OCI-LY7 (cell line): Measurements from ENCODE around the gene TRAM2. TPM values are rescaled to one million over a fixed set of nuclear protein-coding genes. Genes with fewer than 3 reads are reported as not detected.

Experiments used
- BruUV-seq: library from RNA; stranded (reverse); fragments of 400-500 nt; replicated peaks from 2 replicates; lab custom pipeline; 2021; lab: Mats Ljungman, UMichigan
- CTCF ChIA-PET: fragments of 300-600 bp; sonication (Branson Sonifier 250); formaldehyde crosslinking; loops from one replicate; lab custom pipeline; 2022; ENCODE audit warnings: antibody characterized with exemption; ENCODE audit not compliant: unreplicated experiment; lab: Charles Lee
- POLR2A ChIA-PET: fragments of 300-600 bp; sonication (Branson Sonifier 250); formaldehyde crosslinking; loops from one replicate; lab custom pipeline; 2022; ENCODE audit warnings: antibody characterized with exemption; lab: Charles Lee
- DNase-seq: peaks from one replicate; pipeline ENCODE4 v3.0.0-alpha.2; 2015; ENCODE audit warnings: low spot score
- H2AFZ ChIP-seq: fragments of 200-600 bp; sonication (generic), shearing (Covaris generic); 2 replicates; pipeline ENCODE4 v1.6.1; 2014; ENCODE audit warnings: mild to moderate bottlenecking, antibody characterized with exemption, low read length, moderate library complexity
- H3K27ac ChIP-seq: fragments of 200-600 bp; sonication (generic); 2 replicates; pipeline ENCODE4 v1.5.1; 2014; ENCODE audit warnings: mixed run types, low read depth, mild to moderate bottlenecking, moderate library complexity, low read length, inconsistent platforms; ENCODE audit not compliant: poor library complexity, severe bottlenecking
- H3K36me3 ChIP-seq: fragments of 200-600 bp; sonication (generic); 2 replicates; pipeline ENCODE4 v1.6.1; 2014; ENCODE audit warnings: mild to moderate bottlenecking, antibody characterized with exemption, low read length, moderate library complexity, mixed read lengths; ENCODE audit not compliant: insufficient read depth
- H3K4me1 ChIP-seq: fragments of 200-600 bp; sonication (generic); 2 replicates; pipeline ENCODE4 v1.5.1; 2014; ENCODE audit warnings: mild to moderate bottlenecking, low read length; ENCODE audit not compliant: insufficient read depth, poor library complexity, severe bottlenecking
- H3K4me2 ChIP-seq: fragments of 200-600 bp; sonication (generic); 2 replicates; pipeline ENCODE4 v1.6.1; 2014; ENCODE audit warnings: mild to moderate bottlenecking, low read length
- H3K4me3 ChIP-seq: fragments of 200-600 bp; sonication (generic); 2 replicates; pipeline ENCODE4 v1.5.1; 2014; ENCODE audit warnings: mild to moderate bottlenecking, low read depth, low read length; ENCODE audit not compliant: poor library complexity, severe bottlenecking
- H3K79me2 ChIP-seq: fragments of 200-600 bp; sonication (generic); 2 replicates; pipeline ENCODE4 v1.6.1; 2016; ENCODE audit warnings: low read depth, mild to moderate bottlenecking, low read length, moderate library complexity, mixed read lengths; ENCODE audit not compliant: insufficient read depth
- H3K9me2 ChIP-seq: fragments of 200-600 bp; sonication (generic); 2 replicates; pipeline ENCODE4 v1.6.1; 2016; ENCODE audit warnings: mild to moderate bottlenecking, low read length, mixed read lengths; ENCODE audit not compliant: insufficient read depth
- H3K9me3 ChIP-seq: fragments of 200-600 bp; sonication (generic); 2 replicates; pipeline ENCODE4 v1.6.1; 2014; ENCODE audit warnings: mild to moderate bottlenecking, mixed run types, low read length, mixed read lengths
- H4K20me1 ChIP-seq: fragments of 200-600 bp; sonication (generic); 2 replicates; pipeline ENCODE4 v1.6.1; 2014; ENCODE audit warnings: mild to moderate bottlenecking, antibody characterized with exemption, low read length, moderate library complexity, mixed read lengths; ENCODE audit not compliant: insufficient read depth
- EZH2phosphoT487 ChIP-seq: fragments of 200-600 bp; sonication (generic); IDR thresholded peaks from 2 replicates; pipeline ENCODE4 v1.6.1; 2018; ENCODE audit warnings: low read depth, borderline replicate concordance, mild to moderate bottlenecking, mixed run types, antibody characterized with exemption, low read length, moderate library complexity, mixed read lengths
- intact Hi-C: fragments of 100-400 bp; cut with micrococcal nuclease; formaldehyde crosslinking; loops from one replicate; pipeline ENCODE4 v1.10.0; 2022; ENCODE audit not compliant: unreplicated experiment
- total RNA-seq, 2 experiments: library from RNA; depleted of rRNA in 1 of 2; stranded (reverse); fragments of >200 nt in 1 of 2; shearing (Covaris generic) in 1 of 2; gene quantifications; 2 replicates each; pipeline ENCODE4 v1.2.3, GENCODE V29; 2014 to 2022
- TF ChIP-seq, protein P1 (sequence below): fragments of 200-600 bp; sonication (generic); conservative IDR thresholded peaks from 2 replicates; pipeline ENCODE4 v1.5.1; 2014; ENCODE audit warnings: mild to moderate bottlenecking, antibody characterized with exemption, low read length, moderate library complexity, mixed read lengths

Gene TRAM2
- total RNA-seq, 2 experiments from 2014 or later: 19.3 to 38.2 TPM

DNA sequence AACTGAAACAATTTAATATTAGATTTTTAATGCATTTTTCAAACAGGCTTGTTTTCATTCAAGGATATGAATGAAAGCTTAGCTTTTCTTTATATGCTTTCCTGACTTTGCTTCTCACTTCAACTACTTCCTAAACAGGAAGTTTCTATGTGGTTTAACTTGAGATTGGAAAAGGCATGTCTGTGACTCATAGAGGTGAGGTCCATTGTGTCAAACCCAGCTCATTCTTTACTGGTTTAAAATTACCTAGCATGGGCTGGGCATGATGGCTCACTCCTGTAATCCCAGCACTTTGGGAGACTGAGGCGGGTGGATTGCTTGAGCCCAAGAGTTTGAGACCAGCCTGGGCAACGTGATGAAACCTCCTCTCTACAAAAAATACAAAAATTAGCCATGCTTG is 122.3 kb downstream of the TRAM2 start:
- Histone ChIP-seq H3K9me2 (no peaks in the 10 kb centered on the region), H3K4me2 (no peak overlapping the region), H3K79me2 (no peaks in the 10 kb centered on the region), H3K9me3 (peaks cover 7% of the 10 kb centered on the region; the same call in 1 of the 2 replicates), H3K4me1 (no peaks in the 10 kb centered on the region), H2AFZ (no peak overlapping the region), H4K20me1 (no peaks in the 10 kb centered on the region), H3K4me3 (no peak overlapping the region), H3K36me3 (peaks cover 11% of the 10 kb centered on the region; the same call in 1 of the 2 replicates), H3K27ac (no peak overlapping the region)
- BruUV-seq: no TSS peak
- DNase-seq: no peak
- intact Hi-C loops: no loop called here
- ChIA-PET POLR2A (interaction anchor here (0.6 to 2.8 kb wide), 2 partner anchors 9 to 47 kb away, joined by 4 to 7 read pairs; no protein-coding TSS in a partner anchor), CTCF (no interaction called here)
- TF ChIP-seq EZH2phosphoT487: no peak
- TF ChIP-seq, protein P1, sequence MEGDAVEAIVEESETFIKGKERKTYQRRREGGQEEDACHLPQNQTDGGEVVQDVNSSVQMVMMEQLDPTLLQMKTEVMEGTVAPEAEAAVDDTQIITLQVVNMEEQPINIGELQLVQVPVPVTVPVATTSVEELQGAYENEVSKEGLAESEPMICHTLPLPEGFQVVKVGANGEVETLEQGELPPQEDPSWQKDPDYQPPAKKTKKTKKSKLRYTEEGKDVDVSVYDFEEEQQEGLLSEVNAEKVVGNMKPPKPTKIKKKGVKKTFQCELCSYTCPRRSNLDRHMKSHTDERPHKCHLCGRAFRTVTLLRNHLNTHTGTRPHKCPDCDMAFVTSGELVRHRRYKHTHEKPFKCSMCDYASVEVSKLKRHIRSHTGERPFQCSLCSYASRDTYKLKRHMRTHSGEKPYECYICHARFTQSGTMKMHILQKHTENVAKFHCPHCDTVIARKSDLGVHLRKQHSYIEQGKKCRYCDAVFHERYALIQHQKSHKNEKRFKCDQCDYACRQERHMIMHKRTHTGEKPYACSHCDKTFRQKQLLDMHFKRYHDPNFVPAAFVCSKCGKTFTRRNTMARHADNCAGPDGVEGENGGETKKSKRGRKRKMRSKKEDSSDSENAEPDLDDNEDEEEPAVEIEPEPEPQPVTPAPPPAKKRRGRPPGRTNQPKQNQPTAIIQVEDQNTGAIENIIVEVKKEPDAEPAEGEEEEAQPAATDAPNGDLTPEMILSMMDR: no peak

Other genes with a start within 250 kb of the TRAM2 start
- 5.4 and 5.5 TPM in 2 replicates for gene PAQR8, start 214.9 kb downstream of the TRAM2 start, total RNA-seq (2014; rRNA removed; shearing (Covaris generic))
- gene PAQR8, start 214.9 kb downstream of the TRAM2 start, total RNA-seq (2022): 6.2 and 7.8 TPM in 2 replicates
- gene EFHC1, start 156.7 kb downstream of the TRAM2 start, total RNA-seq (2014; rRNA removed; shearing (Covaris generic)): 20.7 and 24.8 TPM in 2 replicates
- gene EFHC1, start 156.7 kb downstream of the TRAM2 start, total RNA-seq (2022): 20.7 and 30.3 TPM in 2 replicates
- gene TMEM14A, start 94.1 kb upstream of the TRAM2 start, total RNA-seq (2014; rRNA removed; shearing (Covaris generic)): 14.6 and 17.8 TPM in 2 replicates
- 27.2 and 32.7 TPM in 2 replicates for gene TMEM14A, start 94.1 kb upstream of the TRAM2 start, total RNA-seq (2022)
- gene GSTA2, start 186.4 kb upstream of the TRAM2 start, total RNA-seq (2014; rRNA removed; shearing (Covaris generic)): not detected in 2 replicates
- gene GSTA2, start 186.4 kb upstream of the TRAM2 start, total RNA-seq (2022): not detected in 2 replicates
- gene GSTA1, start 226.8 kb upstream of the TRAM2 start, total RNA-seq (2014; rRNA removed; shearing (Covaris generic)): not detected in 2 replicates
- not detected in 2 replicates for gene GSTA1, start 226.8 kb upstream of the TRAM2 start, total RNA-seq (2022)